ENCODE data around the gene NLRP1.

The NLRP1 gene

GRCh38 chr17:5584383-5585286 lies at the start of gene NLRP1:
Gene NLRP1, minus strand, starts transcription at chr17:5584509. Its CDS starts 552 bp downstream, at chr17:5583957.
- DNase-seq (ENCODE audit: low read depth) = peak; percentile 86

DNA sequence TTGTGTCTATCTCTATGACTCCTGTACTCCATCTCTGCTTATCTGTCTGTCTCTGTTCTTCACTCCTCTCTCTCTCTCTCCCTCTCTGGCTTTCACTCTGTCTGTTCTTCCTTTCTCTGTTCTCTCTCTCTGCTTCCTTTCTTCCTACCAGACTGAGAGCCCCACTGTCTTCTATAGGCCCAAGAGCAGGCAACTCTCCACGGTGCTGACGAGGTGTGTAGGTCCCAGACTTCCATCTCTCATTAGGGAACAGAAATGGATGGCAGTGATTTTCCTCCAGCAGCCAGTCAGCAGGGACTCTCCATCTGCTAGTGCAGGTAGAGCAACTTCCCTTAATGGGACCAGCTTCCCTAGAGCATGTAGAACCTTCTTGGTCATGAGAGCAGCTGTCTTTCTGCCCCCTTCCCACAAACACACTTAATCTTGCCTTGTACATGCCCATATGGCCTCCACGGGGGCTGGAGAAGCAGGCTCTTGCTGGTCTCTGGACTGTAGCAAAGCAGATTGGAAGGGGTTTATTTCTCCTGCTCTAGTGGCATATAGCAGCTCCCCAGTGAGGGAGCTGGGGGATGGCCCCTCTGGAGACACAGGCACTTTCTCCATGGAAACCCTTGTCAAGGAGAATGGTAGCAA lies 47.8 kb upstream of the NLRP1 start:
- DNase-seq (ENCODE audit: low read depth) = no peak

- peak; percentile 64 for DNase-seq (ENCODE audit: low read depth)
Measured at GRCh38 chr17:5630434-5630833, 46.1 kb upstream of the NLRP1 start.

DNA sequence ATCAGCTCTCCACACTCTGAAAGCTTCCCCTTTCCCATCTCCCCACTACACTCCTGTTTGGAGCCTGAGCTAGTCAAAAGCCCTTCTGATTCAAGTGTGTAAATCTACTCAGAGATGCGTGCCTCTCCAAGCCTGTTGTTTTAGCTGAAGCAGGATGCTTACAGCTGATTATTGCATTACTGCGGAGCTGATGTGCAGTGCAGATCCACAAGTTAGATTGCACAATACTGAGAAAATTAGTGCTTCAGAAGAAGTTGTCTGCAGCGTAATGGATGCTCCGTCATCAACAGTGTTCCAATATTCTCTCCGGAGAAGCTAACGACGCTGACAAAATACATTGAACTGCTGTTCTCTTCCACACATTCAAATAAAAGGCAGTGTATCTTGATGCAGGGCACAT lies 44.8 kb upstream of the NLRP1 start:
- DNase-seq (ENCODE audit: low read depth) = no peak

DNA sequence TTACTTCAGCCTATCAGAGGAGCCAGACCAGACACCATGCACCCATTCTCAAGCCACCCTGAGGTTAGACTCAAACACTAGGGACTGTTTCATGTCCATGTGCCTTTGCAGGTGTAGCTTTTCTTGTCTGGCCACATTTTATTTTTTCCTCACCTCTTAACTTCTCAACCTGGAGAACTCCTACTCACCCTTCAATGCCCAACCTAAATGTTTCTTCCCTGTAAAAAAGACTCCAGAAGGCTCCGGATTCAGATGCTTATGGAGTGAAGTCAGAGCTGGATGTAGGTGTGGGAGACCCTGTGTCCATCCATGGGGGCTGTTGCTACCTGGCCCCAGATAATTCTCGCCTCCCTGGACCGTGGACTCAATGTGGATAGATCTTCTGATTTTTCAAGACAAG lies 44.0 kb upstream of the NLRP1 start:
- DNase-seq (ENCODE audit: low read depth) = no peak

DNA sequence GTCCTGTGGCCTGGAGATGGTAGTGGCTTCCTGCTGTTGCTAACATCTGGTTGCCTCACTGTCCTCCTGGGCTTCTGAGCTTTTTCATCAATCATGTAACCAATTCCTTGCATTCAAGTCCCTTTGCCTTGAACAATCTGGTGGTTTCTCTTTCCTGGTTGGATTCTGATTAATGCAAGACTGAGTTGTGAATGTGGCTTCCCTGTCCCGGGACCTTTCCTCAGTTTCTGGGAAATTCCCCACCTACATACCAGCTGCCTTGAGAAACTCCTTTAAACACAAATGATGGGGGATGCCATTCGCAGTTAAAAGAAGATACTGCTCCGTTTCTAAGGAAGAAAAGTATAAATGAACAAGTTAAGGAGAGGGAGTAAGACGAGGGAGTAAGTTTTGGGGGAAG lies 39.9 kb upstream of the NLRP1 start:
- no peak for DNase-seq (ENCODE audit: low read depth)

DNA sequence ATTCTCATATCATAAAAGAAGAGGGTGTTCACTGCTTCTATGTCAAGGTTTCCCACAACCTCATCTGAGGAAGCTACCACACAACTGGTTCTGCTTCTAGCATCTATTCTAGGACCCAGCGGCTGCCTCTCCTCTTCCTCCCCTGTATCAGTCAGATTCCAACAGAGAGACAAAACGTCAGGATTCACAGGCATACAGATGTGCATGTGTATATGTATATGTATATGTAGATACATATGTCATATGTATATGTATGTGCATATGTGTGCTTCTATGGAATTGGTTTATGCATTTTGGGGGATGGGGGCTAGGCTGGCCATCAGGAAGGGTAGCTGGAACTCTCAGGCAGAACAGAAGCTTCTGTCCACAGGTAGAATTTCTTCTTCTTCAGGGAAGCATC lies 37.4 kb upstream of the NLRP1 start:
- no peak for DNase-seq (ENCODE audit: low read depth)

DNA sequence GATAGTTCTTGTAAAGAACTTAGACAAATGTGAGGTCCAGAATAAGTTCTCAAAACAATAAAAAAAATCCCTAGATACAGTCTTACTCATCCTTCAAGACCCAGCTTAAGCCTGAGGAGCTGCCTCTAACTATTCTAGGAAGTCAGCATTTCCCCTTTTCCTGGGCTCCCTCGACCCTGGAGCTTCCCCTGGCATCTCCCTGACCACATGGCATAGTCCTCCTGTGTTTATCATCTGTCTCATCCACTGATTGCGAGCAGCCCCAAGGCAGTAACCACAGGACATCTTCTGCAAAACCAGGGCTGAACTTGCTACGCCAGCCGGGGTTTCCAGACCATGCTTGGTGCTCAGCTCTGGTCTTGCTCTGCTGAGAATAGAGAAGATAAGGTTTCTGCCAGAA lies 36.7 kb upstream of the NLRP1 start:
- DNase-seq (ENCODE audit: low read depth) = no peak

GRCh38 chr17:5619088-5619740 lies 34.9 kb upstream of the NLRP1 start:
- DNase-seq (ENCODE audit: low read depth) = no peak

DNA sequence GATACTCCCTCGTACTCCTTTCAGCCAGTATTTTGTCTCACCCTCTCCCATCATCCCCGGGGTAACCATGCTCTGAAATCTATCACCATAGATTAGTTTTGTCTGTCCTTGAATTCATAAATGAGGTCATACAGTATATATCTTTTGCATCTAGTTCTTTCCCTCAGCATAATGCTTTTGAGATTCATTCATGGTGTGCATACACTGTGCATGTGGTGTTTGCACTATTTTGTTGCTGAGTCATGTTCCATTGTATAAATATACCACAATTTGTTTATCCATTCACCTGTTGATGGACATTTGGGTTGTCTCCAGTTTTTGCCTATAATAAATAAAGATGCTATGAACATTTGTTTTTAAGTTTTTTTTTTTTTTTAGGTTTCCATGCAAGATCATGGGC lies 34.2 kb upstream of the NLRP1 start:
- DNase-seq (ENCODE audit: low read depth) = no peak

- no peak for DNase-seq (ENCODE audit: low read depth)
Measured at GRCh38 chr17:5615476-5615875, 31.2 kb upstream of the NLRP1 start.

- DNase-seq (ENCODE audit: low read depth) = no peak
Measured at GRCh38 chr17:5610956-5611355, 26.6 kb upstream of the NLRP1 start.

- DNase-seq (ENCODE audit: low read depth) = no peak
Measured at GRCh38 chr17:5608399-5609112, 24.2 kb upstream of the NLRP1 start.

DNA sequence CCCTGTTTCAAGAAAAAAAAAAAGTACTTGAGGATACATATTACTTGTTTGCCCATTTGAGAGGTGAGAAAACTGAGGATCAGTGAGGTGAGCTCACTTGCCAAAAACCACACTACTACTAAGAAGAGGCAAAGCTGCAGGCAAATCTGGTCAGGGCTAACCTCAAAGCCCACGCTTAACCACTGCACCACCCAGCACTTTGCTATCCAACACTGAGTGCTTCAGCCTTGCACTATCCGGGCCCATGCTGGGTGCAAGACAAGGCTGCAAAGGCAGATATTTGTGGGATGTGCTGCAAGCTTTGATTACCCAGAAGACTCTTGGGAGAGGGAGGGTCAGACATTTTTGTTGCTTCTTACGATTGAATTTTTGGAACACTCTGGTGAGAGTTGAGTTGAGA lies 23.6 kb upstream of the NLRP1 start:
- no peak for DNase-seq (ENCODE audit: low read depth)

GRCh38 chr17:5605452-5605851 lies 21.1 kb upstream of the NLRP1 start:
- no peak for DNase-seq (ENCODE audit: low read depth)

GRCh38 chr17:5600041-5600440 lies 15.7 kb upstream of the NLRP1 start:
- DNase-seq (ENCODE audit: low read depth) = no peak

DNA sequence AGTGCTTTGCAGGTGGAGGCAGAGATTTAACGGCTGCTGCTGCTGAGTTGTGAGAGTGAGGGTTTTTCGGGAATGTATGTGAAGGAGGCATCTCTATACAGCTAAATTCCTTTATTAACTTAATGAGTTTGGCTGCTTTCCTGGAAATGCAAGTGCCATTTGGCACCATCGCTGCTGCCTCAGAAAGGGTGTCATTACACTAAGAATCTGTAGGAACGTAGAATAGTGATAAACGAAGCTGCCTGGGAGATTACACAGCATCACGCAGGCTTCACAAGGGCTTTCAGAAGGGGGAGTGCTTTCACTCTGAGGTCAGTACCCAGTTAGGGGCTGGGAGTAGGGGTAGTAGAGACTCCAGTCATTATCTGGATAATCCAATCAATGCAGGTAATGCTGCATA lies 14.1 kb upstream of the NLRP1 start:
- no peak for DNase-seq (ENCODE audit: low read depth)

DNA sequence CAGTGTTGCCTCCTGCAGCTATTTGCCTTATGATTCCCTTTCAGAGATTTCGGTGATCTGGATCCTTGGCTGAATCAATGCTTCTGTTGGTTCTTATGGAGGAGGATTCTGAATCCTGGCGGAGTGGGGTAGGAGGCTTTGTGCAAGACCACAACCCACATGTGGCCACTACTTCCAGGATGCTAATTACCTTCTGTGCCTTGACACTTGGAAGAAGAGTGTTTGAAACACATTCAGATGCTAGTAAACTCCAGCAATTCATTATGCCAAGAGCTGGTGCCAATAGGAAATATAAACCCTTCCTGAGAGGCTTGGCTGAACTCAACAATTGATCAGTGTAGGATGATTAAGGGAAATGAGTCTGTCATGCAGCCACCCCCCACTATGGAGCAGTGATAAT lies 12.1 kb upstream of the NLRP1 start:
- no peak for DNase-seq (ENCODE audit: low read depth)

- no peak for DNase-seq (ENCODE audit: low read depth)
Measured at GRCh38 chr17:5595831-5596230, 11.5 kb upstream of the NLRP1 start.

DNA sequence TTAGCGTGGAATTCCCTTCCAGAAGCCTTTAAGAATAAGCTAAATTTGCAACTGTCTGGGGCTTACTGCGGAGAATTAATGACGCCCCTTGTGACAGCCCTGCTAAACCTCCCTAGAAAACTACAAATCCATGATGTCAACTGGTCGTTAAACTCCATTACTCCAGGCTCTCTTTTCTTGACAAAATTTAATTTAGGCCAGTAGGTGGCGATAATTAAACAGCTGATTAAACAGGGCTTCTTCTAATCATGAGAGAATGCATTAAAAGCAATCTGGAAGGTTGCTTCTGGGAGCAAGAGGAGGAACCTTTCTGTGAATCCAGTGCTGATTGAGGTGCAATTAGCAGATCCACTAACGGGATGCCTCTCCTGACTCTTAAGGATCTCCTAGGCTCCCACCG lies 8.1 kb upstream of the NLRP1 start:
- DNase-seq (ENCODE audit: low read depth) = no peak

DNA sequence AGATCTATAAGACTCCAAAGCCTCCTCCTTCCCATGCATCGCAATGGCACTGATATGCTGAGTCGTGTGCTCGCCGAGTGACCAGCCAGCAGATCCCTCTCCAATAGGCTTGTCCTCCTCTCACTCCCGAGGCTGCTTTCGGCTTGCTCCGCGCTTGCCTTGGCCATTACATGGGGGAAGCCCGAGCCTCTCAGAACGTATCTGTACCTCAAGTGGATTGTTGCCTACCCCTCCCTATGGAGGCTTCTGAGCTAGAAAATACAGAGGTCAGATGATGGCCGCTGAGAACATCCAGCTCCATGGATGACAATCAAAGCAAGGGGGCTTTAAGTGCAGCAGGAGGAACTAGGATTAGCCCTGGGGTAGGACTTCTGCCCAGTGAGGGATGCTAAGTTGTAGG lies 7.7 kb upstream of the NLRP1 start:
- no peak for DNase-seq (ENCODE audit: low read depth)

DNA sequence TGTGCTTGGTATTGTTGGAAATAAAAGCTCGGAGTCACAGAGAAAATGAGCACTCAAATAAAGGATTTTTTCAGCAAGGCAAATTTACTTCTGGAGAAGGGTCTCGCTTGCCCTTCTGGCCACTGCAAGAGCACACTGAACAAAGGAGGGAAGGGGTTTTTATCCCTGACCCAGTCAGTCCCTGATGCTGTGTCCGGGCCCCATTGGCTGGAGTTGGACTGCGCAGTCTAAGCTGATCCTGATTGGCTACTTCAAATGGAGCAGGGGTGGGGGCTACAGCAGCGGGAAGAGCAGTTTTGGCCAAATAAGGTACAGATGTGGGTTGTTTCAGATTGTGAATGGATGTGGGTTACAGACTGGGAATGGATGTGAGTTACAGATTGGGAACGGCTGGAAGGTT lies 4.3 kb upstream of the NLRP1 start:
- no peak for DNase-seq (ENCODE audit: low read depth)

Data from GM04504 (cell line).